HL-60 (cell line): Measurements from ENCODE around the gene TPCN2.

Experiments used
- DNase-seq, 2 experiments: peaks; one replicate each; pipeline ENCODE4 v3.0.0-alpha.2; 2010 to 2020; ENCODE audit warnings: low read depth in 1 of 2, low spot score in 1 of 2
- H3K27ac ChIP-seq: fragments of 250-450 bp; sonication (Bioruptor Pico); replicated peaks from 2 replicates; pipeline ENCODE4 v1.5.1; 2020; ENCODE audit warnings: mild to moderate bottlenecking, moderate library complexity
- H3K27me3 ChIP-seq: fragments of 250-450 bp; sonication (Bioruptor Pico); 2 replicates; pipeline ENCODE4 v1.5.1; 2021; ENCODE audit warnings: mild to moderate bottlenecking, moderate library complexity; ENCODE audit not compliant: insufficient read depth, poor library complexity, severe bottlenecking
- H3K4me3 ChIP-seq: replicated peaks from 2 replicates; pipeline ENCODE4 v1.5.1; 2011; ENCODE audit warnings: mild to moderate bottlenecking, control low read depth, low read length; ENCODE audit not compliant: insufficient read depth
- CTCF ChIP-seq: IDR thresholded peaks from one replicate; pipeline ENCODE4 v1.5.1; 2011; ENCODE audit warnings: low read length, control low read depth, inconsistent platforms; ENCODE audit not compliant: insufficient read depth
- GABPA ChIP-seq: IDR thresholded peaks from 2 replicates; pipeline ENCODE4 v1.6.1; 2012; ENCODE audit warnings: low read depth
- POLR2AphosphoS5 ChIP-seq: IDR thresholded peaks from 2 replicates; pipeline ENCODE4 v1.6.1; 2012; ENCODE audit warnings: low read depth
- REST ChIP-seq: IDR thresholded peaks from 2 replicates; pipeline ENCODE4 v1.6.1; 2012; ENCODE audit warnings: low read depth; ENCODE audit not compliant: insufficient replicate concordance
- SPI1 ChIP-seq: IDR thresholded peaks from 2 replicates; pipeline ENCODE4 v1.6.1; 2012; ENCODE audit warnings: low read depth, mild to moderate bottlenecking, borderline replicate concordance

TPCN2 gene

GRCh38 chr11:69099180-69099579 is 50.4 kb downstream of the TPCN2 start:
- Histone ChIP-seq H3K27me3 (no peaks in the 10 kb centered on the region), H3K27ac (no peak overlapping the region), H3K4me3 (no peak overlapping the region)
- DNase-seq = no peak
- TF ChIP-seq REST (no peak), GABPA (no peak), CTCF (no peak), POLR2AphosphoS5 (no peak), SPI1 (no peak)

GRCh38 chr11:69100454-69101114 is 51.9 kb downstream of the TPCN2 start:
- H3K27ac ChIP-seq = no peak overlapping the region
- no peaks in the 10 kb centered on the region for H3K27me3 ChIP-seq
- no peak for TF ChIP-seq SPI1
- no peak for TF ChIP-seq GABPA
- TF ChIP-seq REST = no peak
- no peak for TF ChIP-seq CTCF
- TF ChIP-seq POLR2AphosphoS5 = no peak
- DNase-seq = no peak
- no peak overlapping the region for H3K4me3 ChIP-seq

- Histone ChIP-seq H3K27me3 (no peaks in the 10 kb centered on the region), H3K4me3 (no peak overlapping the region), H3K27ac (no peak overlapping the region)
- DNase-seq = peak; percentile 29 to 53
- no peak for TF ChIP-seq GABPA
- TF ChIP-seq CTCF = peak; percentile 99
Observed at GRCh38 chr11:69101115-69101791, 52.5 kb downstream of the TPCN2 start.
